HCEC 1CT (cell line): Measurements from ENCODE around the gene TMEM163.

Experiments
- DNase-seq: peaks from one replicate; pipeline ENCODE4 v3.0.0-alpha.2; 2017

TMEM163 gene

GRCh38 chr2:134425724-134426496 is 292.9 kb downstream of the TMEM163 start:
- DNase-seq = no peak

- no peak for DNase-seq
Measured at GRCh38 chr2:134421556-134422328, 297.1 kb downstream of the TMEM163 start.

- DNase-seq = no peak
Measured at GRCh38 chr2:134420920-134421319, 297.9 kb downstream of the TMEM163 start.

- DNase-seq = no peak
Measured at GRCh38 chr2:134420259-134420658, 298.5 kb downstream of the TMEM163 start.

- no peak for DNase-seq
Measured at GRCh38 chr2:134417968-134418582, 300.7 kb downstream of the TMEM163 start.

GRCh38 chr2:134416637-134417036 is 302.2 kb downstream of the TMEM163 start:
- no peak for DNase-seq

GRCh38 chr2:134416018-134416417 is 302.8 kb downstream of the TMEM163 start:
- no peak for DNase-seq

- DNase-seq = no peak
Measured at GRCh38 chr2:134413912-134414311, 304.9 kb downstream of the TMEM163 start.

GRCh38 chr2:134413430-134413829 is 305.4 kb downstream of the TMEM163 start:
- DNase-seq = peak; percentile 73

GRCh38 chr2:134412639-134412999 is 306.2 kb downstream of the TMEM163 start:
- no peak for DNase-seq

- peak; percentile 90 for DNase-seq
Measured at GRCh38 chr2:134411828-134412638, 306.8 kb downstream of the TMEM163 start.

GRCh38 chr2:134411279-134411827 is 307.4 kb downstream of the TMEM163 start:
- no peak for DNase-seq

- DNase-seq = peak; percentile 59
Measured at GRCh38 chr2:134410831-134411231, 308.0 kb downstream of the TMEM163 start.

GRCh38 chr2:134410006-134410405 is 308.8 kb downstream of the TMEM163 start:
- no peak for DNase-seq

GRCh38 chr2:134408791-134409190 is 310.0 kb downstream of the TMEM163 start:
- DNase-seq = peak; percentile 74

GRCh38 chr2:134408386-134408785 is 310.4 kb downstream of the TMEM163 start:
- peak; percentile 67 for DNase-seq

GRCh38 chr2:134407154-134407890 is 311.5 kb downstream of the TMEM163 start:
- no peak for DNase-seq

GRCh38 chr2:134406736-134407135 is 312.1 kb downstream of the TMEM163 start:
- DNase-seq = no peak

GRCh38 chr2:134406311-134406710 is 312.5 kb downstream of the TMEM163 start:
- DNase-seq = no peak
